ENCODE results near the gene TAAR6. TPM values are rescaled to one million over a fixed set of nuclear protein-coding genes. Genes with fewer than 3 reads are reported as not detected.

TAAR6 gene
- total and polyA plus RNA-seq, 4 donors, result not detected

- 89 to 91% methylated on average over 3 of the region's 3 CpGs for WGBS, 2 donors
- Histone ChIP-seq H3K4me1 (ENCODE audit: control insufficient read depth in 5 of 5, insufficient read depth in 5 of 5, low read length in 5 of 5) (no peaks in the 10 kb centered on the region), H3K9ac (ENCODE audit: insufficient read depth in 1 of 2, low read length in 2 of 2) (no peak overlapping the region), H3K27me3 (ENCODE audit: control insufficient read depth in 3 of 3, insufficient read depth in 3 of 3, low read length in 2 of 3) (no peaks in the 10 kb centered on the region), H3K36me3 (ENCODE audit: control insufficient read depth in 4 of 4, insufficient read depth in 4 of 4, low read length in 4 of 4) (no peaks in the 10 kb centered on the region), H3K9me3 (ENCODE audit: control insufficient read depth in 4 of 4, insufficient read depth in 3 of 4, low read length in 3 of 4) (no peaks in the 10 kb centered on the region), H3K27ac (ENCODE audit: low read depth in 1 of 2, low read length in 1 of 2) (no peak overlapping the region), H3K4me3 (no peak overlapping the region)
- DNase-seq (no peak), ATAC-seq (ENCODE audit: insufficient read depth, low FRiP score) (no peak)
- TF ChIP-seq CTCF (IDR thresholded peaks at IDR 0.05; ENCODE audit: control extremely low read depth, extremely low read depth), result no peak
Observed at GRCh38 chr6:132537145-132537544, 33.0 kb upstream of the TAAR6 start.

- Histone ChIP-seq H3K4me1 (ENCODE audit: control insufficient read depth in 5 of 5, insufficient read depth in 5 of 5, low read length in 5 of 5) (no peaks in the 10 kb centered on the region), H3K27me3 (ENCODE audit: control insufficient read depth in 3 of 3, insufficient read depth in 3 of 3, low read length in 2 of 3) (no peaks in the 10 kb centered on the region), H3K9me3 (ENCODE audit: control insufficient read depth in 4 of 4, insufficient read depth in 3 of 4, low read length in 3 of 4) (no peaks in the 10 kb centered on the region), H3K36me3 (ENCODE audit: control insufficient read depth in 4 of 4, insufficient read depth in 4 of 4, low read length in 4 of 4) (no peaks in the 10 kb centered on the region), H3K27ac (ENCODE audit: low read depth in 1 of 2, low read length in 1 of 2) (no peak within 1 kb of the TSS), H3K9ac (ENCODE audit: insufficient read depth in 1 of 2, low read length in 2 of 2) (no peak within 1 kb of the TSS), H3K4me3 (no peak within 1 kb of the TSS)
- no peak for ATAC-seq (ENCODE audit: insufficient read depth, low FRiP score)
- no peak for TF ChIP-seq CTCF (IDR thresholded peaks at IDR 0.05; ENCODE audit: control extremely low read depth, extremely low read depth)
- 85 to 91% methylated on average over 4 of the region's 4 CpGs for WGBS, 2 donors
- DNase-seq, result no peak
Observed at GRCh38 chr6:132537977-132538376, 32.1 kb upstream of the TAAR6 start, which contains the start of gene TAAR9. TSS of gene TAAR9 (plus strand) at chr6:132538277. CDS start at chr6:132538290, 13 bp downstream.

- DNase-seq (no peak), ATAC-seq (ENCODE audit: insufficient read depth, low FRiP score) (no peak)
- Histone ChIP-seq H3K27me3 (ENCODE audit: control insufficient read depth in 3 of 3, insufficient read depth in 3 of 3, low read length in 2 of 3) (no peaks in the 10 kb centered on the region), H3K4me3 (no peak overlapping the region), H3K36me3 (ENCODE audit: control insufficient read depth in 4 of 4, insufficient read depth in 4 of 4, low read length in 4 of 4) (no peaks in the 10 kb centered on the region), H3K9ac (ENCODE audit: insufficient read depth in 1 of 2, low read length in 2 of 2) (no peak overlapping the region), H3K9me3 (ENCODE audit: control insufficient read depth in 4 of 4, insufficient read depth in 3 of 4, low read length in 3 of 4) (no peaks in the 10 kb centered on the region), H3K27ac (ENCODE audit: low read depth in 1 of 2, low read length in 1 of 2) (no peak overlapping the region), H3K4me1 (ENCODE audit: control insufficient read depth in 5 of 5, insufficient read depth in 5 of 5, low read length in 5 of 5) (no peaks in the 10 kb centered on the region)
- no peak for TF ChIP-seq CTCF (IDR thresholded peaks at IDR 0.05; ENCODE audit: control extremely low read depth, extremely low read depth)
Observed at GRCh38 chr6:132544826-132545225, 25.3 kb upstream of the TAAR6 start.

GRCh38 chr6:132548746-132549463 is 21.2 kb upstream of the TAAR6 start:
- H3K27me3 ChIP-seq (ENCODE audit: control insufficient read depth in 3 of 3, insufficient read depth in 3 of 3, low read length in 2 of 3), result no peaks in the 10 kb centered on the region
- TF ChIP-seq CTCF (IDR thresholded peaks at IDR 0.05; ENCODE audit: control extremely low read depth, extremely low read depth), result no peak
- H3K9me3 ChIP-seq (ENCODE audit: control insufficient read depth in 4 of 4, insufficient read depth in 3 of 4, low read length in 3 of 4), result no peaks in the 10 kb centered on the region
- H3K4me1 ChIP-seq (ENCODE audit: control insufficient read depth in 5 of 5, insufficient read depth in 5 of 5, low read length in 5 of 5), result no peaks in the 10 kb centered on the region
- WGBS, 2 donors, result 91 to 92% methylated on average over 4 of the region's 4 CpGs
- no peak for DNase-seq
- H3K27ac ChIP-seq (ENCODE audit: low read depth in 1 of 2, low read length in 1 of 2), result no peak overlapping the region
- no peak overlapping the region for H3K9ac ChIP-seq (ENCODE audit: insufficient read depth in 1 of 2, low read length in 2 of 2)
- no peak for ATAC-seq (ENCODE audit: insufficient read depth, low FRiP score)
- no peaks in the 10 kb centered on the region for H3K36me3 ChIP-seq (ENCODE audit: control insufficient read depth in 4 of 4, insufficient read depth in 4 of 4, low read length in 4 of 4)
- no peak overlapping the region for H3K4me3 ChIP-seq

All from lung (tissue), 12 donors.